AG04450 (cell line): ENCODE data around the gene CDC14B. TPM values are rescaled to one million over a fixed set of nuclear protein-coding genes. Genes with fewer than 3 reads are reported as not detected.
"Not testable (repeated sequence)": the region's sequence is repeated elsewhere in the genome, so short reads cannot be mapped to it uniquely, and the experiment has no call there.

Experiments
- CTCF ChIA-PET: fragments of 300-600, 350-600 bp; formaldehyde crosslinking; extraction: SDS; loops from one replicate; lab custom pipeline; 2022; ENCODE audit warnings: antibody characterized with exemption, inconsistent platforms; lab: Charles Lee
- POLR2A ChIA-PET: fragments of 350-600 bp; formaldehyde crosslinking; extraction: SDS; loops from one replicate; lab custom pipeline; 2021; ENCODE audit warnings: antibody characterized with exemption, inconsistent platforms; lab: Yijun Ruan, JAX
- DNase-seq: peaks from one replicate; pipeline ENCODE4 v3.0.0-alpha.2; 2011; ENCODE audit warnings: low read depth, low spot score
- H3K27ac ChIP-seq: one replicate; pipeline ENCODE4 v1.5.1; 2012; ENCODE audit warnings: low read depth, low read length, control low read depth
- H3K27me3 ChIP-seq: one replicate; pipeline ENCODE4 v1.6.0; 2012; ENCODE audit warnings: low read length; ENCODE audit not compliant: control insufficient read depth, insufficient read depth
- H3K4me3 ChIP-seq: 2 replicates; pipeline ENCODE4 v1.5.1; 2011; ENCODE audit warnings: mild to moderate bottlenecking, low read depth, low read length, control low read depth
- H3K9me3 ChIP-seq: 2 replicates; pipeline ENCODE4 v1.5.1; 2012; ENCODE audit warnings: low read length; ENCODE audit not compliant: control insufficient read depth, insufficient read depth
- CTCF ChIP-seq: IDR thresholded peaks from 2 replicates; pipeline ENCODE4 v1.5.1; 2011; ENCODE audit warnings: low read depth, low read length, control low read depth, inconsistent platforms
- polyA plus RNA-seq: library from polyadenylated mRNA; depleted of rRNA; stranded (reverse); fragments of >200 nt; gene quantifications from 2 replicates; pipeline ENCODE4 v1.2.3, GENCODE V29; 2011

CDC14B gene
- polyA plus RNA-seq, 1 experiment = 19.1 TPM

GRCh38 chr9:96553070-96553469, 66.6 kb downstream of the CDC14B start:
- peak; percentile 37 for DNase-seq
- Histone ChIP-seq H3K9me3 (no peaks in the 10 kb centered on the region), H3K27ac (peak overlapping the region; percentile 32), H3K27me3 (no peaks in the 10 kb centered on the region), H3K4me3 (no peak overlapping the region)
- CTCF ChIA-PET = no interaction called here
- POLR2A ChIA-PET = no interaction called here
- no peak for TF ChIP-seq CTCF

- no peak for DNase-seq
- no peak for TF ChIP-seq CTCF
- H3K27me3 ChIP-seq = no peaks in the 10 kb centered on the region
- no peaks in the 10 kb centered on the region for H3K9me3 ChIP-seq
- ChIA-PET POLR2A (no interaction called here), CTCF (interaction anchor here (0.6 kb wide), 1 partner anchor 115 kb away, joined by 3 read pairs; no protein-coding TSS in a partner anchor)
- H3K4me3 ChIP-seq = no peak overlapping the region
- no peak overlapping the region for H3K27ac ChIP-seq
These were observed 68.2 kb downstream of the CDC14B start for GRCh38 chr9:96551403-96551802.

- POLR2A ChIA-PET = no interaction called here
These were observed 69.0 kb downstream of the CDC14B start for GRCh38 chr9:96550659-96551058.

GRCh38 chr9:96543131-96543530, 76.5 kb downstream of the CDC14B start:
- DNase-seq, CTCF ChIA-PET, H3K27ac ChIP-seq, H3K27me3 ChIP-seq, H3K4me3 ChIP-seq, POLR2A ChIA-PET, H3K9me3 ChIP-seq: not testable (repeated sequence)

More at GRCh38 chr9:96550659-96551058, 69.0 kb downstream of the CDC14B start:
- Histone ChIP-seq H3K9me3 (no peaks in the 10 kb centered on the region), H3K27ac (no peak overlapping the region), H3K27me3 (no peaks in the 10 kb centered on the region), H3K4me3 (no peak overlapping the region)
- CTCF ChIA-PET = interaction anchor here (0.6 to 1.7 kb wide), 2 partner anchors 61 to 116 kb away, joined by 3 read pairs; no protein-coding TSS in a partner anchor
- no peak for DNase-seq
- no peak for TF ChIP-seq CTCF

GRCh38 chr9:96540106-96540505, 79.5 kb downstream of the CDC14B start:
- ChIA-PET POLR2A (no interaction called here), CTCF (no interaction called here)
- no peak for TF ChIP-seq CTCF

GRCh38 chr9:96532173-96532572, 87.5 kb downstream of the CDC14B start:
- Histone ChIP-seq H3K27ac (no peak overlapping the region), H3K9me3 (no peaks in the 10 kb centered on the region), H3K4me3 (no peak overlapping the region), H3K27me3 (no peaks in the 10 kb centered on the region)
- no peak for TF ChIP-seq CTCF
- no peak for DNase-seq
- POLR2A ChIA-PET = no interaction called here
- CTCF ChIA-PET = no interaction called here

More at GRCh38 chr9:96540106-96540505, 79.5 kb downstream of the CDC14B start:
- Histone ChIP-seq H3K9me3 (no peaks in the 10 kb centered on the region), H3K4me3 (no peak overlapping the region), H3K27ac (no peak overlapping the region), H3K27me3 (no peaks in the 10 kb centered on the region)
- DNase-seq = no peak
